GM10248 (cell line): ENCODE data around the gene NR1D2.
"Not testable (repeated sequence)": the region's sequence is repeated elsewhere in the genome, so short reads cannot be mapped to it uniquely, and the experiment has no call there.

Experiments
- CTCF ChIA-PET: fragments of 300-600 bp; sonication (Branson Sonifier 250); formaldehyde crosslinking; extraction: SDS; loops from one replicate; lab custom pipeline; 2021; ENCODE audit warnings: antibody characterized with exemption; lab: Yijun Ruan, JAX
- POLR2A ChIA-PET: fragments of 350-650 bp; sonication (Branson Sonifier 250); formaldehyde crosslinking; extraction: SDS; loops from one replicate; lab custom pipeline; 2020; ENCODE audit warnings: antibody characterized with exemption; lab: Yijun Ruan, JAX
- DNase-seq: peaks from one replicate; pipeline ENCODE4 v3.0.0; 2012; ENCODE audit errors: extremely low spot score
- CTCF ChIP-seq: IDR thresholded peaks from 2 replicates; pipeline ENCODE4 v1.5.1; 2012; ENCODE audit warnings: mild to moderate bottlenecking, low read depth; ENCODE audit errors: extremely low read depth, missing control alignments, control extremely low read depth

Gene NR1D2

GRCh38 chr3:24002129-24002528 lies 57.0 kb downstream of the NR1D2 start:
- no peak for DNase-seq
- ChIA-PET POLR2A (no interaction called here), CTCF (interaction anchor here (1.0 to 1.7 kb wide), 5 partner anchors 9 to 190 kb away, joined by 3 to 6 read pairs (median 4); no protein-coding TSS in a partner anchor)
- TF ChIP-seq CTCF: no peak

- DNase-seq: no peak
- POLR2A ChIA-PET: no interaction called here
- CTCF ChIA-PET: interaction anchor here (1.8 kb wide), 1 partner anchor 234 kb away, joined by 6 read pairs; no protein-coding TSS in a partner anchor
- no peak for TF ChIP-seq CTCF
Observed at GRCh38 chr3:24003466-24003865, 58.4 kb downstream of the NR1D2 start.

- ChIA-PET POLR2A (no interaction called here), CTCF (interaction anchor here (1.8 to 2.2 kb wide), 2 partner anchors 15 to 233 kb away, joined by 6 to 7 read pairs; no protein-coding TSS in a partner anchor)
- no peak for DNase-seq
- no peak for TF ChIP-seq CTCF
Observed at GRCh38 chr3:24004171-24004938, 59.3 kb downstream of the NR1D2 start.

- DNase-seq: no peak
- CTCF ChIA-PET: interaction anchor here (0.6 to 2.2 kb wide), 2 partner anchors 9 to 14 kb away, joined by 3 to 7 read pairs; no protein-coding TSS in a partner anchor
- POLR2A ChIA-PET: no interaction called here
- TF ChIP-seq CTCF: no peak
Observed at GRCh38 chr3:24005669-24006068, 60.6 kb downstream of the NR1D2 start.

- CTCF ChIA-PET: interaction anchor here (1.1 kb wide), 1 partner anchor 18 kb away, joined by 3 read pairs; no protein-coding TSS in a partner anchor
- POLR2A ChIA-PET, DNase-seq: not testable (repeated sequence)
Observed at GRCh38 chr3:24010834-24011233, 65.7 kb downstream of the NR1D2 start.

GRCh38 chr3:24012589-24013269 lies 67.6 kb downstream of the NR1D2 start:
- TF ChIP-seq CTCF: no peak
- CTCF ChIA-PET: interaction anchor here (1.4 to 2.2 kb wide), 2 partner anchors 11 to 225 kb away, joined by 5 to 6 read pairs; no protein-coding TSS in a partner anchor
- DNase-seq: no peak
- POLR2A ChIA-PET: interaction anchor here (0.6 kb wide), 1 partner anchor 25 kb away, joined by 8 read pairs; no protein-coding TSS in a partner anchor
